Gastroesophageal sphincter (tissue), 4 donors: ENCODE measurements around the gene GRAMD2B. TPM values are rescaled to one million over a fixed set of nuclear protein-coding genes. Genes with fewer than 3 reads are reported as not detected.
"Not testable (repeated sequence)": the region's sequence is repeated elsewhere in the genome, so short reads cannot be mapped to it uniquely, and the experiment has no call there.

Experiments
- ATAC-seq: fragments of 150-250 bp; one replicate; pipeline ENCODE4 v1.9.1; 2016; ENCODE audit warnings: mild to moderate bottlenecking, moderate library complexity
- H3K27ac ChIP-seq, 4 donors: fragments of 200-600 bp; sonication (generic) in 3 of 4; 1 replicate in 3 of 4; 2 replicates in 1 of 4; pipeline ENCODE4 v1.5.1; 2016 to 2019
- H3K27me3 ChIP-seq: fragments of 200-600 bp; sonication (generic); one replicate; pipeline ENCODE4 v1.5.1; 2019
- H3K36me3 ChIP-seq, 2 donors: fragments of 200-600 bp; sonication (generic); one replicate each; pipeline ENCODE4 v1.5.1; 2019; ENCODE audit warnings: control low read depth in 1 of 2
- H3K4me1 ChIP-seq, 3 donors: fragments of 200-600 bp; sonication (generic); 1 replicate in 2 of 3; 2 replicates in 1 of 3; pipeline ENCODE4 v1.5.1; 2016 to 2019; ENCODE audit warnings: control low read depth in 2 of 3
- H3K4me3 ChIP-seq, 2 donors: fragments of 200-600 bp; sonication (generic); one replicate each; pipeline ENCODE4 v1.5.1; 2019; ENCODE audit warnings: mild to moderate bottlenecking in 1 of 2, moderate library complexity in 1 of 2
- H3K9me3 ChIP-seq, 3 donors: fragments of 200-600 bp; sonication (generic); one replicate each; pipeline ENCODE4 v1.5.1; 2017 to 2019; ENCODE audit warnings: control low read depth in 2 of 3
- CTCF ChIP-seq, 4 experiments: fragments of 200-600 bp in 2 of 4; fragments of 450-650 bp in 2 of 4; sonication (generic) in 1 of 4; IDR thresholded peaks; one replicate each; pipeline ENCODE4 v1.5.1; 2017 to 2019; ENCODE audit warnings: antibody characterized with exemption in 4 of 4, mild to moderate bottlenecking in 2 of 4, moderate library complexity in 2 of 4
- EP300 ChIP-seq: sonication (generic); formaldehyde crosslinking; IDR thresholded peaks from one replicate; pipeline ENCODE4 v1.6.1; 2017; ENCODE audit warnings: antibody characterized with exemption, mild to moderate bottlenecking
- POLR2A ChIP-seq, 2 donors: fragments of 450-650 bp; IDR thresholded peaks; one replicate each; pipeline ENCODE4 v1.6.1; 2017; ENCODE audit warnings: antibody characterized with exemption in 2 of 2, mild to moderate bottlenecking in 2 of 2, moderate library complexity in 1 of 2
- POLR2AphosphoS5 ChIP-seq: sonication (generic); formaldehyde crosslinking; IDR thresholded peaks from one replicate; pipeline ENCODE4 v1.6.1; 2017; ENCODE audit warnings: antibody characterized with exemption
- WGBS, 2 donors: methylation state at CpG; one replicate each; pipeline ENCODE4 v1.1.5; 2018; ENCODE audit warnings: low coverage in 1 of 2; 5-methylcytosine and 5-hydroxymethylcytosine counted together
- total RNA-seq, 4 donors: library from RNA; depleted of rRNA; stranded (reverse); fragments of >200 nt; gene quantifications; one replicate each; pipeline ENCODE4 v1.1.0, GENCODE V29; 2016

Gene GRAMD2B
- 10 to 100 TPM; 47.7 to 66.0 (median 53.2) TPM for total RNA-seq

GRCh38 chr5:126422994-126423788, at the start of gene GRAMD2B:
TSS of gene GRAMD2B (plus strand) at chr5:126423409. CDS start at chr5:126423607, 198 bp downstream.
- 0% methylated on average over 12 to 14 of the region's 44 CpGs for WGBS, 2 donors
- peaks cover 0 to 46% (median 0%) of the 10 kb centered on the region in 3 donors for H3K4me1 ChIP-seq
- TF ChIP-seq CTCF (IDR thresholded peaks at IDR 0.05) (peak in 1 of 4 experiments; percentile 1), EP300 (no peak), POLR2A (IDR thresholded peaks at IDR 0.05) (peak; percentile 89 to 92), POLR2AphosphoS5 (peak; percentile 90)

GRCh38 chr5:126374109-126374416, 49.1 kb upstream of the GRAMD2B start:
- Histone ChIP-seq H3K36me3 (no peaks in the 10 kb centered on the region), H3K27ac (no peak overlapping the region), H3K27me3 (no peaks in the 10 kb centered on the region), H3K4me1 (peaks cover 0 to 20% (median 0%) of the 10 kb centered on the region in 3 donors), H3K4me3 (no peak overlapping the region), H3K9me3 (no peaks in the 10 kb centered on the region)
- TF ChIP-seq EP300 (no peak), POLR2A (IDR thresholded peaks at IDR 0.05) (no peak), CTCF (IDR thresholded peaks at IDR 0.05) (no peak), POLR2AphosphoS5 (no peak)
- ATAC-seq = no peak
- WGBS, 2 donors = 100% methylated on average over 1 of the region's 1 CpG

More at GRCh38 chr5:126422994-126423788, at the start of gene GRAMD2B:
- H3K4me3 ChIP-seq = peak within 1 kb of the TSS; percentile 45 to 68
- H3K9me3 ChIP-seq = no peaks in the 10 kb centered on the region
- peaks cover 0 to 5% of the 10 kb centered on the region in 2 donors for H3K36me3 ChIP-seq
- H3K27ac ChIP-seq = peak within 1 kb of the TSS; percentile 61 to 95 (median 94)
- H3K27me3 ChIP-seq = no peaks in the 10 kb centered on the region
- ATAC-seq = peak; percentile 98

GRCh38 chr5:126376443-126376842, 46.8 kb upstream of the GRAMD2B start:
- Histone ChIP-seq H3K36me3 (no peaks in the 10 kb centered on the region), H3K27ac (no peak overlapping the region), H3K27me3 (no peaks in the 10 kb centered on the region), H3K9me3 (no peaks in the 10 kb centered on the region), H3K4me3 (no peak overlapping the region), H3K4me1 (peaks cover 0 to 4% (median 0%) of the 10 kb centered on the region in 3 donors)
- peak; percentile 46 for ATAC-seq
- 29% methylated on average over 1 of the region's 1 CpG; no CpG with 5 or more reads in 1 of the 2 donors for WGBS, 2 donors
- TF ChIP-seq POLR2A (IDR thresholded peaks at IDR 0.05) = no peak
- TF ChIP-seq EP300 = no peak
- TF ChIP-seq CTCF (IDR thresholded peaks at IDR 0.05) = no peak
- no peak for TF ChIP-seq POLR2AphosphoS5

GRCh38 chr5:126377424-126377823, 45.8 kb upstream of the GRAMD2B start:
- no peak for ATAC-seq
- Histone ChIP-seq H3K4me1 (peaks cover 0 to 4% (median 0%) of the 10 kb centered on the region in 3 donors), H3K9me3 (peaks cover 0 to 5% (median 0%) of the 10 kb centered on the region in 3 donors), H3K27me3 (no peaks in the 10 kb centered on the region), H3K27ac (no peak overlapping the region), H3K36me3 (no peaks in the 10 kb centered on the region), H3K4me3 (no peak overlapping the region)
- TF ChIP-seq POLR2AphosphoS5 (no peak), CTCF (IDR thresholded peaks at IDR 0.05) (no peak), EP300 (no peak), POLR2A (IDR thresholded peaks at IDR 0.05) (no peak)
- 63 to 100% methylated on average over 1 to 2 of the region's 2 CpGs for WGBS, 2 donors

GRCh38 chr5:126380316-126380715, 42.9 kb upstream of the GRAMD2B start:
- WGBS, 2 donors = 96 to 100% methylated on average over 1 to 2 of the region's 2 CpGs

More at GRCh38 chr5:126380316-126380715, 42.9 kb upstream of the GRAMD2B start:
- not testable (repeated sequence) for H3K4me3 ChIP-seq, H3K27me3 ChIP-seq, H3K27ac ChIP-seq, H3K36me3 ChIP-seq, H3K9me3 ChIP-seq, ATAC-seq
- peaks cover 10 to 30% (median 14%) of the 10 kb centered on the region in 3 donors for H3K4me1 ChIP-seq
